Bronchial epithelial cell (primary cell): ENCODE results near the gene CNNM4. TPM values are rescaled to one million over a fixed set of nuclear protein-coding genes. Genes with fewer than 3 reads are reported as not detected.

Experiments used
- DNase-seq: peaks from one replicate; pipeline ENCODE4 v3.0.0-alpha.2; 2010; ENCODE audit warnings: low read depth
- FAIRE-seq: peaks from 2 replicates; lab custom pipeline; 2011; peaks lifted over from hg19 to GRCh38; lab: Jason Lieb, UNC
- H3K27me3 ChIP-seq: 2 replicates; pipeline ENCODE4 v1.5.1; 2011; ENCODE audit warnings: low read length; ENCODE audit not compliant: control insufficient read depth, insufficient read depth
- H3K36me3 ChIP-seq: 2 replicates; pipeline ENCODE4 v1.5.1; 2011; ENCODE audit warnings: low read length; ENCODE audit not compliant: control insufficient read depth, insufficient read depth
- H3K4me3 ChIP-seq: 2 replicates; pipeline ENCODE4 v1.5.1; 2011; ENCODE audit warnings: mild to moderate bottlenecking, low read depth, low read length, control low read depth
- total RNA-seq: library from RNA; depleted of rRNA; stranded (reverse); fragments of >200 nt; gene quantifications from 2 replicates; pipeline ENCODE4 v1.2.1, GENCODE V29; 2014
- TF ChIP-seq, protein P1 (sequence below): IDR thresholded peaks from 2 replicates; pipeline ENCODE4 v1.5.1; 2011; ENCODE audit warnings: mild to moderate bottlenecking, moderate library complexity, low read length, control low read depth, inconsistent platforms; ENCODE audit not compliant: insufficient read depth, severe bottlenecking

CNNM4 gene
- total RNA-seq, 1 donor from 2014 or later: 3.4 TPM

DNA sequence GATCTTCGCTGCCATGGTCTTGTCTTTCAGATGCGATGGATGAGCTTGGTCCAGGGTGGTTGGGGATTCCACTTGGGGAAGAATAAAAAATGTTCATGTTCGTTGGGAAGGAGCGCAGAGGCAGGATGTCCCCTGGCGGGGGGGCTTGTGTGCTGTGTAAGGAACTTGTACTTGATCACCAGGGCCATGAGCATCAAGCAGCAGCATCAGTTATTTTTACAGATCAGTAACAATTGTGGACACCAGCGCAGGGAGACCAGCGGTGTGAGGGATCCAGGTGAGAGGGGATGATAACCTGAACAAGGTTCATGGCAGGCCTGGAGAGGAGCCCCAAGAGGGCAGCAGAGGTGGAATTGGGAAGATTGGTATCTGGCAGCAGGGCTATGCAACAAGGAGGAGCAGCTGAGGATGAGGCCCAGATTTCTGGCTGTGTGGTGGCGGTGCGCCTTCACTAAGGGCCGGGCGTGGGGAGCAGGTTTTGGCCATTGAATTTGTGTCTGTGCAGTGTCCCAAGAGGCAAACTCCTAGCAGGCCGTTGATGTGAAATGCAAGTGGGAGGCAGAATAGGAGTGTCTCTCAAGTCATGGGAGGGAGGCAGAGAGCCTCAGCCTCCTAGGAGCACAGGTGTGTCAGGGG, 59.3 kb downstream of the CNNM4 start:
- FAIRE-seq (no peak), DNase-seq (no peak)
- Histone ChIP-seq H3K27me3 (no peaks in the 10 kb centered on the region), H3K4me3 (no peak overlapping the region), H3K36me3 (peaks cover 1% of the 10 kb centered on the region)
- TF ChIP-seq, protein P1, sequence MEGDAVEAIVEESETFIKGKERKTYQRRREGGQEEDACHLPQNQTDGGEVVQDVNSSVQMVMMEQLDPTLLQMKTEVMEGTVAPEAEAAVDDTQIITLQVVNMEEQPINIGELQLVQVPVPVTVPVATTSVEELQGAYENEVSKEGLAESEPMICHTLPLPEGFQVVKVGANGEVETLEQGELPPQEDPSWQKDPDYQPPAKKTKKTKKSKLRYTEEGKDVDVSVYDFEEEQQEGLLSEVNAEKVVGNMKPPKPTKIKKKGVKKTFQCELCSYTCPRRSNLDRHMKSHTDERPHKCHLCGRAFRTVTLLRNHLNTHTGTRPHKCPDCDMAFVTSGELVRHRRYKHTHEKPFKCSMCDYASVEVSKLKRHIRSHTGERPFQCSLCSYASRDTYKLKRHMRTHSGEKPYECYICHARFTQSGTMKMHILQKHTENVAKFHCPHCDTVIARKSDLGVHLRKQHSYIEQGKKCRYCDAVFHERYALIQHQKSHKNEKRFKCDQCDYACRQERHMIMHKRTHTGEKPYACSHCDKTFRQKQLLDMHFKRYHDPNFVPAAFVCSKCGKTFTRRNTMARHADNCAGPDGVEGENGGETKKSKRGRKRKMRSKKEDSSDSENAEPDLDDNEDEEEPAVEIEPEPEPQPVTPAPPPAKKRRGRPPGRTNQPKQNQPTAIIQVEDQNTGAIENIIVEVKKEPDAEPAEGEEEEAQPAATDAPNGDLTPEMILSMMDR: peak; percentile 11

- DNase-seq (no peak), FAIRE-seq (no peak)
- H3K4me3 ChIP-seq: no peak overlapping the region
- TF ChIP-seq, protein P1: no peak
- no peaks in the 10 kb centered on the region for H3K27me3 ChIP-seq
- H3K36me3 ChIP-seq: peaks cover 1% of the 10 kb centered on the region
These were observed 60.5 kb downstream of the CNNM4 start for GRCh38 chr2:96821113-96821675.

DNA sequence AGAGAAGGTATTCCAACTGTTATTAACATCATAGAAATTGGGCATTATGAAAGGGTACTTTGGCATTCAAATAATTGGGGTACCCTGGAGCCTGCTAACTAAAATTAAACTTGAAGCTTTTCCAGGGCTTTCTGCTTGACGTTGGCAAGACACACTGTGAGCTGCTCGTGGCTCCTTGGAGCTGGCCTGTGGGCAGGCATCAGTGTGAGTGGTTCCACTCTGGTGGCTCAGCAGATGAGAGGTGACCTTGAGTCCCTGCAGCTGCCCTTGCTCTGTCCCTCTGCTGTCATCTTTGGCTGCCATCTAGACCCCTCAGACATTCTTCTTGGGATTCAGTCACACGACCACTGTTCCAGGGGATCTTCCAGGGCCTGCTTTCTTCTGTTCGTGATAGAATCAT, 62.1 kb downstream of the CNNM4 start:
- no peak for DNase-seq
- no peak for FAIRE-seq
- Histone ChIP-seq H3K27me3 (no peaks in the 10 kb centered on the region), H3K4me3 (no peak overlapping the region), H3K36me3 (peaks cover 6% of the 10 kb centered on the region)
- TF ChIP-seq, protein P1: no peak

DNA sequence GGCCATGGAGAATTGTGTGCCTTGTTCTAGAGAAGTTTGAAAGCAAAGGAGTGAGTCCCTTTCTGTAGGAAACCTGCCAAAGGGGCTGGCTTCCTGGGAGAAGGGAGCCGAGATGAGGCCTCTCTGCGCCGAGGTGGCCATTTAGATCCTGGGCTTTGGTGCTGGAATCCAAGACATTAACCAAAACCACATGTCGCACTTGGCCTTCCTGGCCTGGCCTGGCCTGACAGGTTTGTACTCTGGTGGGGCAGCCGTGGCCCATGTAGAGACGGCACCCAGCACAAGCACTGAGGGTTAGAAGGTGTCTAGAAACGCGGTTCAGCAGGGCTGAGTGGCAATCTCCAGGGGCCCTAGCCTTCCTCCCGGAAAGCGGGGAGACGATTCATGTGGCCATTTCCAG, 62.5 kb downstream of the CNNM4 start:
- no peak for DNase-seq
- Histone ChIP-seq H3K27me3 (no peaks in the 10 kb centered on the region), H3K4me3 (no peak overlapping the region), H3K36me3 (peaks cover 11% of the 10 kb centered on the region)
- TF ChIP-seq, protein P1: no peak
- no peak for FAIRE-seq

DNA sequence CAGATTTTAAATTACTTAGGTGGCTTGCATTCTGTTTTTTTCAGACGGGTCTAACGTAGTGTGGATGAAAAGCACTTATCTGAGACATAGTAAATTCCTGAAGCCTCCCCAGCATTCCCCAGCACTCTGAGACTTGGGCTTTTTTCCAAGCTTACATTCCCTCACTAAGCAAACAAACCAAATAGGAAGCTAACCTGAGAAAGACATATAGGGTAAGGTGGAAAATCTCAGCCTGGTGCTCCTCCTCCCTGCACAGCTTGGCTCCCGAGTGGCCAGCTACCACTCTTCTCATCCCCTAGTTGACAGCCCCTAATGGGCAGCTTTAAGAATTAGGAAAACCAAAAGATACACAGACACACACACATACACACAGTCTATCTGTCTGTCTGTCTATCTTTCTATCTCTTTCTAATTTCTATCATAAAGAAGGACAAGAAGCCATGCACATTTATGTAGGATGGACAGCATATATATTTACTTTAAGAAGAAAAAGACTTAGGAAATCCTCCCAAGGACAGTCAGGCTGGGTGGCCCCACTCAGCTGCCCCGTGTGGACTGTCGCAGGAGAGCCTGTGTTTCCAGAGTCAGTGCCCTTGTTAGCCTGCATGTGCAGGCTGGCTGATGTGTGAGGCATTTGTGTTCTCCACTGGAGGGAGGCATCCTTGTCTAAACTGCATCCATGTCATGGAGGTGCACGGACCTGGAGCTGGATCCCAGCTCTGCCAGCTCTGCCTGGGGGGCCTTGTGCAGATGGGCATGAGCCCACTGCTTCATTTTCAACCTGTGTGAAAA, 63.6 kb downstream of the CNNM4 start:
- TF ChIP-seq, protein P1: no peak
- Histone ChIP-seq H3K36me3 (peaks cover 16% of the 10 kb centered on the region), H3K27me3 (no peaks in the 10 kb centered on the region), H3K4me3 (no peak overlapping the region)
- DNase-seq (peak; percentile 34), FAIRE-seq (no peak)
